Measurements from ENCODE around the gene TUBD1. TPM values are rescaled to one million over a fixed set of nuclear protein-coding genes. Genes with fewer than 3 reads are reported as not detected.

The TUBD1 gene
- total RNA-seq, 1 donor from 2014 or later, result 9.7 TPM

DNA sequence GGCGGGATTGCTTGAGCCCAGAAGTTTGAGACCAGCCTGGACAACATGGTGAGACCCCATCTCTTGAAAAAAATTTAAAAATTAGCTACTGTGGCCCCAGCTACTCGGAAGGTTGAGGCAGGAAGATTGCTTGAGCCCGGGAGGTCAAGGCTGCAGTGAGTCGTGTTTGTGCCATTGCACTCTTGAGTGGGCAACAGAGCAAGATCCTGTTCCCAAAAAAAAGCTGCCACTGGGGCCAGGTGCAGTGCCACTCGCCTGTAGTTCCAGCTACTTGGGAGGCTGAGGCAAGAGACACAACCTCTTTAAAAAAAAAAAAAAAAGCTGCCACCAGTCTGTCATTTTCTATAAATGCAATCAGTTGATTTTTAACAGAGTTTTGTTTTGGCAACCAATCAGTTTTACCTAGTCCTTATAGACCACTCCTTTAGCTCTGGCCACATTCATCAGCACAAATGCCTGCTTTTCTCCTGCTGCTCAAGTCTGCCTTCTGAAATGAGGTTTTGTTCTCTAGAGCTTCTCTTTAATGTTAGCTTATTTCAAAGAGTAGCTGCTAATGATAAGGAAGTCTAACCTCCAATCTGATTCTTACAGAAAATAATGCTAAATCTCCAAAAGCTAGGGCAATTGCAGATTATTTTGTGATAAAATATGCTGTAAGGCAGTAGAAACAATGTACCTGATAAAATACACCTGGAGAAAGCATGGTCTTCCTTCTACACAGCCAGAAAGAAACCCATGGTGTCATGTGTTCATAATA lies 64.8 kb downstream of the TUBD1 start:
- Mint-ChIP-seq H3K4me1 (ENCODE audit: low read depth, unreplicated experiment) (peaks cover 7% of the 10 kb centered on the region), H3K36me3 (ENCODE audit: unreplicated experiment) (no peaks in the 10 kb centered on the region), H3K27me3 (ENCODE audit: unreplicated experiment) (no peaks in the 10 kb centered on the region), H3K4me3 (ENCODE audit: unreplicated experiment) (no peak overlapping the region), H3K9me3 (ENCODE audit: unreplicated experiment) (no peaks in the 10 kb centered on the region), H3K27ac (ENCODE audit: unreplicated experiment) (no peak overlapping the region)
- DNase-seq, result no peak
- TF ChIP-seq, protein P1, sequence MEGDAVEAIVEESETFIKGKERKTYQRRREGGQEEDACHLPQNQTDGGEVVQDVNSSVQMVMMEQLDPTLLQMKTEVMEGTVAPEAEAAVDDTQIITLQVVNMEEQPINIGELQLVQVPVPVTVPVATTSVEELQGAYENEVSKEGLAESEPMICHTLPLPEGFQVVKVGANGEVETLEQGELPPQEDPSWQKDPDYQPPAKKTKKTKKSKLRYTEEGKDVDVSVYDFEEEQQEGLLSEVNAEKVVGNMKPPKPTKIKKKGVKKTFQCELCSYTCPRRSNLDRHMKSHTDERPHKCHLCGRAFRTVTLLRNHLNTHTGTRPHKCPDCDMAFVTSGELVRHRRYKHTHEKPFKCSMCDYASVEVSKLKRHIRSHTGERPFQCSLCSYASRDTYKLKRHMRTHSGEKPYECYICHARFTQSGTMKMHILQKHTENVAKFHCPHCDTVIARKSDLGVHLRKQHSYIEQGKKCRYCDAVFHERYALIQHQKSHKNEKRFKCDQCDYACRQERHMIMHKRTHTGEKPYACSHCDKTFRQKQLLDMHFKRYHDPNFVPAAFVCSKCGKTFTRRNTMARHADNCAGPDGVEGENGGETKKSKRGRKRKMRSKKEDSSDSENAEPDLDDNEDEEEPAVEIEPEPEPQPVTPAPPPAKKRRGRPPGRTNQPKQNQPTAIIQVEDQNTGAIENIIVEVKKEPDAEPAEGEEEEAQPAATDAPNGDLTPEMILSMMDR (IDR thresholded peaks at IDR 0.05; ENCODE audit: partially characterized antibody, unreplicated experiment), result no peak

- no peaks in the 10 kb centered on the region for H3K36me3 Mint-ChIP-seq (ENCODE audit: unreplicated experiment)
- no peak overlapping the region for H3K27ac Mint-ChIP-seq (ENCODE audit: unreplicated experiment)
- H3K27me3 Mint-ChIP-seq (ENCODE audit: unreplicated experiment), result no peaks in the 10 kb centered on the region
- no peak for DNase-seq
- peaks cover 7% of the 10 kb centered on the region for H3K4me1 Mint-ChIP-seq (ENCODE audit: low read depth, unreplicated experiment)
- no peak overlapping the region for H3K4me3 Mint-ChIP-seq (ENCODE audit: unreplicated experiment)
- peaks cover 2% of the 10 kb centered on the region for H3K9me3 Mint-ChIP-seq (ENCODE audit: unreplicated experiment)
- TF ChIP-seq, protein P1 (IDR thresholded peaks at IDR 0.05; ENCODE audit: partially characterized antibody, unreplicated experiment), result no peak
Measured at GRCh38 chr17:59826706-59827453, 65.9 kb downstream of the TUBD1 start.

GRCh38 chr17:59825533-59826322 lies 67.0 kb downstream of the TUBD1 start:
- H3K36me3 Mint-ChIP-seq (ENCODE audit: unreplicated experiment), result no peaks in the 10 kb centered on the region
- no peak overlapping the region for H3K27ac Mint-ChIP-seq (ENCODE audit: unreplicated experiment)
- TF ChIP-seq, protein P1 (IDR thresholded peaks at IDR 0.05; ENCODE audit: partially characterized antibody, unreplicated experiment), result no peak
- peaks cover 7% of the 10 kb centered on the region for H3K4me1 Mint-ChIP-seq (ENCODE audit: low read depth, unreplicated experiment)
- DNase-seq, result no peak
- peaks cover 2% of the 10 kb centered on the region for H3K9me3 Mint-ChIP-seq (ENCODE audit: unreplicated experiment)
- H3K27me3 Mint-ChIP-seq (ENCODE audit: unreplicated experiment), result no peaks in the 10 kb centered on the region
- H3K4me3 Mint-ChIP-seq (ENCODE audit: unreplicated experiment), result no peak overlapping the region

- H3K4me1 Mint-ChIP-seq (ENCODE audit: low read depth, unreplicated experiment), result peaks cover 4% of the 10 kb centered on the region
- H3K27ac Mint-ChIP-seq (ENCODE audit: unreplicated experiment), result no peak overlapping the region
Measured at GRCh38 chr17:59815965-59816364, 76.8 kb downstream of the TUBD1 start.

More at GRCh38 chr17:59815965-59816364, 76.8 kb downstream of the TUBD1 start:
- Mint-ChIP-seq H3K27me3 (ENCODE audit: unreplicated experiment) (no peaks in the 10 kb centered on the region), H3K4me3 (ENCODE audit: unreplicated experiment) (no peak overlapping the region), H3K9me3 (ENCODE audit: unreplicated experiment) (peaks cover 3% of the 10 kb centered on the region), H3K36me3 (ENCODE audit: unreplicated experiment) (no peaks in the 10 kb centered on the region)
- TF ChIP-seq, protein P1 (IDR thresholded peaks at IDR 0.05; ENCODE audit: partially characterized antibody, unreplicated experiment), result no peak
- DNase-seq, result no peak

Measured in glutamatergic neuron (in vitro differentiated cells).